Left hindlimb (tissue), 1 donor: ENCODE results near the gene CCDC197.

Experiments
- DNase-seq: peaks from one replicate; pipeline ENCODE4 v3.0.0-alpha.2; 2018

CCDC197 gene

DNA sequence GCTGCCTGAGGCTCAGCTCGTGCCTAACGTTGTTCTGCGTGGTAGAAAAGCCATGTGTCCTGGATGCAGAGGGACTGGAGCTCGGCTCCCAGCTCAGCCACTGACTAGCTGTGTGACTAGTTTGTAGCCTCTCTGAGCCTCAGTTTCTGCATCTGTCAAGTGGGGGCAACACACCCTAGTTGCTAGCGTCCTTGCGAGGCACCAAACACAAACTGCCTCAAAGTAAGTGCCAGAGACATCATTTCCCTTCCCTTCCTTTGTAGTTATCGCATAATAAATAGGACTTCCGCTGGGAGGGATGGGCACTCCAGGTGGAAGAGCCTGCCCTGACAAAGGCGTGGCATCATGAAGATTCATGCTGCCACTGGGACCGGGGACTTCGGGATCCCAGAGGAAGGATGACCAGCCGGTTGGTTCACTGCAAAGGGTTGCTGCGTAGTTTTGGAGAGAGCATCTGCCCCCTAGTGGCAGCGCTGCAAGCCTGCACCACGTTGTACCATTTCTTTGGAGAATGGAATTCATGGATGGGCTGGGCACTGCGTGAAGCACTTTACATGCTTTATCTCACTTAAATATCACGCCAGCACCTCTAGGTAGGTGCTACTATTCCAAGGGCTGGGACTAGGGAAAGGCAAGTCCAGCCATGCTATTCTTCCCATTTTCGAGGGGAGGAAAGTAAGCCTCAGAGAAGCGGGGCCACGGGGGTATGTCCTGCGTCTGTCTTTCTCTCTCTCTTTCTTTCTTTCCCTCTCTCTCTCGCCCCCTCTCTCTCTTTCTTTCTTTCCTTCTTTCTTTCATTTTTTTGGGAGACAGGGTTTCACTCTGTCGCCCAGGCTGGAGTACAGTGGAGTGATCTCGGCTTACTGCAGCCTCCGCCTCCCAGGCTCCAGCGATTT is 4.6 kb downstream of the CCDC197 start:
- DNase-seq, result peak; percentile 61

DNA sequence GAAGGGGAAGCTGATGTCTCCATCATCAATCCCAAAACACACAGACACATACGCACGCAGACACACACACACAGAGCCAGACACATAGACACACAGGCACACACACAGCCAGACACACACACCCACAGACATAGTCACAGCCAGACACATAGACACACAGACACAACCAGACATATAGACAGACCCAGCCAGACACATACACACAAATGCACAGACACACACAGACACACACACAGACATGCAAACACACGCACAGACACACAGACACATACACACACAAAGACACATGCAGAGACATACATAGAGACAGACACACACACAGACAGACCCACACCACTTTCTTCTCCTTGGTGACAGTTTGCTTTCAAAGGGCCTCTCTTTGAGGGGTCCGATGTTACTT is 6.3 kb downstream of the CCDC197 start:
- no peak for DNase-seq

- no peak for DNase-seq
Observed at GRCh38 chr14:94004015-94004414, 6.9 kb downstream of the CCDC197 start.

- no peak for DNase-seq
Observed at GRCh38 chr14:94005324-94006073, 8.4 kb downstream of the CCDC197 start.

GRCh38 chr14:94008234-94008633 is 11.1 kb downstream of the CCDC197 start:
- DNase-seq, result no peak

GRCh38 chr14:94009767-94010166 is 12.7 kb downstream of the CCDC197 start:
- no peak for DNase-seq

- DNase-seq, result no peak
Observed at GRCh38 chr14:94010625-94011024, 13.5 kb downstream of the CCDC197 start.

- no peak for DNase-seq
Observed at GRCh38 chr14:94011795-94012194, 14.7 kb downstream of the CCDC197 start.

- no peak for DNase-seq
Observed at GRCh38 chr14:94014382-94014781, 17.3 kb downstream of the CCDC197 start.

DNA sequence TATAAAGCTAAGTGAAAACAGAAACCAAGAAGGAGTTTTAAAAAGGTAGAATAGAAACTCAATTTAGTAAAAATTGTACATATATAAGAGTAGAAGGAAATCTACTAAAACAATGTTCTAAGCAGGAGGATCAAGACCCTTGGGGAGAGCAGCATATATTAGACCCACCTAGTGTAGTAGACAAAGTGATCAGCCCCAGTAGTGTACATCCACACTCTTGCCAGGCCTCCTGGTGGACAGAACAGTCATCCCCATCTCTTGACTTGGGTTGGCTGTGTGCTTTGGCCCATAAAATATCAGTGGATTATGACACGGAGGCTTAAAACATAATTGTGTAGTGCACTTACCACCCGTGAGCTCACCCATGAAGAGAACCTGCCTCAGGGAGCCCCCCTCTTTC is 18.1 kb downstream of the CCDC197 start:
- DNase-seq, result no peak

DNA sequence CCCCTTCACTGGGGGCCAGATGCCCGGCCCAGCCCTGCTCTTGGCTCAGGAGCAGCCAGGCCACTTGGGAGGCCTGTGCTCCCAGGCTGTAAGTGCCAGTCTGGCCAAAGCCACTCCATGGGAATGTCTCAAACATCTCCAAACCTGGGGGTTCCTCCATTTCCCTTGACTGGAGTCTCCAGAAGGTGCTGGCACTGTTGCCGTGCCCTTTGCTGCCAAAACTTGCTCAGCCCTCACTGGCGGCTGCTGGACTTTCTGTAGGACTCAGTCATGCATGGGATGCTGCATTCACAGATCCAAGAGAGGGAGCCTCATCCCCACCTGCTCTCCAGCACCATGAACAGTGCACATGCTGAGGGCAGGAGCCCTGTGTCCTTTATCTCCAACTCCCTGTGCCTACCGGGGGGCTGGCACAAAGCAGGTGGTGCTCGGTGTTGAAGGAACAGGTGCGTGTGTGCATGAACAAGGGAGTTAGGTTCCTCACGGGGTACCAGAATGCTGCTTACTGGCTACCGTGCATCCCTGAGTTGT is 19.4 kb downstream of the CCDC197 start:
- no peak for DNase-seq

GRCh38 chr14:94018308-94018707 is 21.2 kb downstream of the CCDC197 start:
- no peak for DNase-seq

DNA sequence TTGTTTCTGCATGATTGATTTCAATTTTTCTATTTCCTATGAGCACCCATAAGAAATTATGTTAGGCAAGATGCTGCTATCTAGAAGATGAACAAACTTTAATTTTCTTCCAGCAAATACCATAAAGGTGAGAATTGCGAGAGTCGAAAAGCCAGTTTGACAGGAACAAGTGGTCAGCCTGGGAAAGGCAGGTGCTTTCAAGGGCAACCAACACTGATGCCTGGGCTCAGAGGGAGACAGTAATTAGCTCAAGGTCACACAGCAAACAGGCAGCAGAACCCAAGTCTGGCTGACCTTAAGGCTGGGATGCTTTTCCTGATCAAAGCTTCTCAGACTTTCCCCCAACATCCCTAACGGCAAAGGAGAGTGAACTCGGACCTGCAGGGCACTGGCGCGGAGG is 22.2 kb downstream of the CCDC197 start:
- no peak for DNase-seq

GRCh38 chr14:94020267-94020666 is 23.2 kb downstream of the CCDC197 start:
- no peak for DNase-seq

DNA sequence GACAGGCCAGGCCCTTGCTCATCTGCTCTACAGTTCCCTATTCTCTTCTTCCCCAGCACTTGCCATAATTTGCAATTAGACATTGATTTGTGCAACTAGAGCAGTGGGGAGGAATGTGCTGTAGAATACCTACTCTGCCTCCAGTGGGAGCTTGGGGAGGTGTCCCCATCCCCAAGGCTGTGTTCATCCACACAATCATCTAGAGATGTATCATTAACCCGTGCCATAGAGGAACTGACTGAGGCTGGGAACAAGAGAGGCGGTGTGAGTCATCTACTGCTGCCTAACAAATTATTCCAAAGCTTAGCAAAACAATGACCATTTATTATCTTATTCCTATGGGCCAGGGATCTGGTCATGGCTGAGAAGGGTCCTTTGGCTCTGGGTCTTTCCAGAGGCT is 23.9 kb downstream of the CCDC197 start:
- no peak for DNase-seq

- peak; percentile 27 for DNase-seq
Observed at GRCh38 chr14:94021416-94022157, 24.5 kb downstream of the CCDC197 start.

DNA sequence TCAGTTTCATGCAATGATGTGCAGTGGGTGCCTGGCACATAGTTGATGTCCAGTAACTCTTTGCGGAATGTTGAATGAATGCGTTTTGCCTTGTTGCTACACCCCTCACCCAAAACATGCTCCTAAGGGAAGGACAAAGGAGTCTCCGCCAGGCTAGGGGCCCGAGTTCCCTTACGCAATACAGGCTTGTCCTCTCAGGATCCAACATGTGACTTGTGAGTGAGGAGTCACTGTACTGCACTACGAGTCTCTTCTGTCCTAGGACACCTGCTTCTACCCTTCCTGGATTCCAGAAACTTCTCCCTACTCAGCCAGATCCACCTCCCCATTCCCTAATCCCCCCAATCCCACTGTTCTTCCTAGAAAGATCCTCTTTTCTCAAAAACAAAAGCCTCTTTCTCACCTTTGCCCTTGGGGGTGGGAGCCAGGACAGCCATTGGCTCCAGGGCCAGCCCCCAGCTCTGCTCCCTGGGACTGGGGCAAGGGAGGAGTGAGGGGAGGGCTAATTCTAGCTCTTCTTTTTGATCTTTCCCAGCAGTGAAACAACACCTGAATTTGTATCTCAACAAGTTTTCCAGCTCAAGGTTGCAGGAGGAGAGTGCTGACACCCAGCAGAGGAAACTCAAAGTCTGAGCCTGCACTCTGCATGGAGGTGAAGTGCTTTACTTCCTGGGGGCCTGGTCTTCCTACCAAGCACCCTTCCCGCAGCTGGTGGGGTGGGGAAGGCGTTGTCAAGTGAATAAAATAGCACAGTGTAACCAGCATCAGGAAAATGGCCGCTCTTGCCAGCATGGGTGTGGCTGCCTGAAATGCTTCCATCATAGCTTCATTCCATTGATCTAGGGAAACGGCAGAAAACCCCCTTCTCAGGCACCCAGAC is 25.7 kb downstream of the CCDC197 start:
- no peak for DNase-seq

DNA sequence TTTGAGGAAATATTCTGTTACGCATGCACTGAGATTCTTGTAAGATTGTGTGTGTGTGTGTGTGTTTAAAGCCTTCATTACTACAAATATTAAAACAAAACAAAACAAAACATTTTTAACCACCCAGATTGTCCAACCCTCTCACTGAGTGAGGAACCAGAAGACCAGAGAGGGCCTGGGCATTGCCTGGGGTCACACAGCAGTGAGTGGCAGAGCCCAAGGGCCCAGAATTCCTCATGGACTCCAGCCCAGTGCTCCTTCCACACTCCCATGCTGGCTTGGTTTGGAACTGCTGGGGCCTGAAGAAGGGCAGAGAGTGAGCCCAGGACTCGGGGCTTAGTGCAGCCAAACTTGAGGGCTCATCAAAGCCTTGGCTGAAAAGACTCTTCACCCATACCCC is 27.4 kb downstream of the CCDC197 start:
- no peak for DNase-seq

DNA sequence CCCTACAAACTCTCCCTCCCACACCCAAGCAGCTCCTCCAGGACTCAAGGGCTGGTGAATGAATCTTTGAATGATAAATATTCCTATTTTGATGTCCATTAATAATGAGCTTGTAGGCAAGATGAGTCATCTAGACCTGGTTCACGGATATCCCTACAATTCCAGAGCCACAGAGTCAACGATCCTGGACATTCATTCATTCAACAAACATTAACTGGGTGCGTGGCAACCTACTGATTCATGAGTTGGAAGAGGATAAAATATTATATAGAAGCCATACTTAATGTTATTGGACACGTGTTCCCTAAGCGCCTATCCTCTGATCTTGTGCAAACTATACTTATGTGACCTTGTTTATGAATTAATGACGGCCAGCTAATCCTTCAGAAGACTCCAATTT is 28.6 kb downstream of the CCDC197 start:
- no peak for DNase-seq

DNA sequence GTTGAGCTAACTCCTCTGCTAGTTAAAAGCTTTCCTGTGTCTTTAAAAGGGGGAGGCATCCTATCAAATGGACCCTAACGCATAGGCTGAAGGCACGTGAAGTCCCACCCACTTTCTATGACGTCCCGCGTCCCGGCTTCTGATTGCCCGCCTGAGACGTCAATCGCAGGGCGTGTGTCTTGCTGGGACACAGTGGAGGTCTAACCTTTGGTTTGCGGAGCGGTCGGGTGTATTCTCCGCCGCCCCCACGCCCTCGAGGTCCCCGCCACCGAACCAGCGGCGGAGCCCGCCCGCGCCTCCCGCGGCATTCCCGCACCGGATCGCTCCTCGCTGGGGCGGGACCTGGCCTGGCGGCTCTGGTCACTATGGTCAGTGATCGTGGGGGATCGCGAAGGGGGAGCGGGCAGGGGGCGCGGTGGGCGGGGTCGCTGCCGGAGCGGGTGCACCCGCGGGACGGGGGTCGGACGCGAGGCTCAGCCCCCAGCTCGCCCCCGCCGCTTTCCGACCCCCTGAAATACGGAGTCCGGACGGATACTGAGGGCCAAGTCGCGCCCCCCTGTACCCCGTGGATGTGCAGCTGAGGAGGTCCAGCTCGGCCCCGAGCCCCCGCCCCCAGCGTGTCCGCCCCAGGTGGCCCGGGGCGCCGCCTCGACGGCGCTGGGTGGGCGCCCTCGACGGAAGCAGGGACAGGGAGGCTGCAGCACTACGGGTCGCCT is 29.2 kb downstream of the CCDC197 start, which contains the start of gene OTUB2:
TSS of gene OTUB2 (plus strand) at position 168 of the 716 bp plus-strand sequence. CDS start at position 366, 198 bp downstream.
- DNase-seq, result peak; percentile 99

GRCh38 chr14:94026889-94027469 is 29.9 kb downstream of the CCDC197 start:
- DNase-seq, result no peak
